HL-60 (cell line): ENCODE data around the gene KYNU.

Experiments used
- GABPA ChIP-seq: IDR thresholded peaks from 2 replicates; pipeline ENCODE4 v1.6.1; 2012; ENCODE audit warnings: low read depth
- POLR2AphosphoS5 ChIP-seq: IDR thresholded peaks from 2 replicates; pipeline ENCODE4 v1.6.1; 2012; ENCODE audit warnings: low read depth
- TF ChIP-seq, protein P1 (sequence below): IDR thresholded peaks from one replicate; pipeline ENCODE4 v1.5.1; 2011; ENCODE audit warnings: low read length, control low read depth, inconsistent platforms; ENCODE audit not compliant: insufficient read depth

GRCh38 chr2:142966284-142966683 lies 88.8 kb downstream of the KYNU start:
- TF ChIP-seq, protein P1, sequence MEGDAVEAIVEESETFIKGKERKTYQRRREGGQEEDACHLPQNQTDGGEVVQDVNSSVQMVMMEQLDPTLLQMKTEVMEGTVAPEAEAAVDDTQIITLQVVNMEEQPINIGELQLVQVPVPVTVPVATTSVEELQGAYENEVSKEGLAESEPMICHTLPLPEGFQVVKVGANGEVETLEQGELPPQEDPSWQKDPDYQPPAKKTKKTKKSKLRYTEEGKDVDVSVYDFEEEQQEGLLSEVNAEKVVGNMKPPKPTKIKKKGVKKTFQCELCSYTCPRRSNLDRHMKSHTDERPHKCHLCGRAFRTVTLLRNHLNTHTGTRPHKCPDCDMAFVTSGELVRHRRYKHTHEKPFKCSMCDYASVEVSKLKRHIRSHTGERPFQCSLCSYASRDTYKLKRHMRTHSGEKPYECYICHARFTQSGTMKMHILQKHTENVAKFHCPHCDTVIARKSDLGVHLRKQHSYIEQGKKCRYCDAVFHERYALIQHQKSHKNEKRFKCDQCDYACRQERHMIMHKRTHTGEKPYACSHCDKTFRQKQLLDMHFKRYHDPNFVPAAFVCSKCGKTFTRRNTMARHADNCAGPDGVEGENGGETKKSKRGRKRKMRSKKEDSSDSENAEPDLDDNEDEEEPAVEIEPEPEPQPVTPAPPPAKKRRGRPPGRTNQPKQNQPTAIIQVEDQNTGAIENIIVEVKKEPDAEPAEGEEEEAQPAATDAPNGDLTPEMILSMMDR: no peak
- no peak for TF ChIP-seq POLR2AphosphoS5
- TF ChIP-seq GABPA: no peak
